GM18499 (cell line): ENCODE results near the gene MT1X.
"Not testable (repeated sequence)": the region's sequence is repeated elsewhere in the genome, so short reads cannot be mapped to it uniquely, and the experiment has no call there.

ENCODE experiments used
- ATAC-seq: cut with Tn5 transposase; IDR thresholded peaks from one replicate; pipeline ENCODE4 v1.9.1; 2021; ENCODE audit warnings: moderate number of reproducible peaks; ENCODE audit not compliant: insufficient read depth, unreplicated experiment

The MT1X gene

GRCh38 chr16:56652600-56652999 lies 29.7 kb upstream of the MT1X start:
- ATAC-seq = no peak

GRCh38 chr16:56653218-56653617 lies 29.1 kb upstream of the MT1X start:
- no peak for ATAC-seq

GRCh38 chr16:56657555-56658326 lies 24.5 kb upstream of the MT1X start, which contains the start of gene MT1F:
TSS of gene MT1F (plus strand) at chr16:56657959. CDS start at chr16:56658059, 100 bp downstream.
- no peak for ATAC-seq

GRCh38 chr16:56658327-56658875 lies 23.9 kb upstream of the MT1X start:
- ATAC-seq = no peak

GRCh38 chr16:56662357-56663354 lies 19.6 kb upstream of the MT1X start:
- ATAC-seq = no peak

GRCh38 chr16:56664506-56664905 lies 17.8 kb upstream of the MT1X start:
- ATAC-seq = no peak

- ATAC-seq = not testable (repeated sequence)
Observed at GRCh38 chr16:56665286-56666261, 16.7 kb upstream of the MT1X start.

- ATAC-seq = no peak
Observed at GRCh38 chr16:56667581-56668571, 14.4 kb upstream of the MT1X start, which contains the start of gene MT1G. TSS of gene MT1G (minus strand) at chr16:56668065. CDS start at chr16:56667993, 72 bp downstream.

- ATAC-seq = no peak
Observed at GRCh38 chr16:56669005-56669839, 13.0 kb upstream of the MT1X start, which contains the start of gene MT1H. TSS of gene MT1H (plus strand) at chr16:56669814. CDS start at chr16:56669885, 71 bp downstream.

- ATAC-seq = no peak
Observed at GRCh38 chr16:56669840-56670619, 12.2 kb upstream of the MT1X start.

- no peak for ATAC-seq
Observed at GRCh38 chr16:56670620-56670934, 11.7 kb upstream of the MT1X start.

- ATAC-seq = not testable (repeated sequence)
Observed at GRCh38 chr16:56671691-56672090, 10.6 kb upstream of the MT1X start.

- not testable (repeated sequence) for ATAC-seq
Observed at GRCh38 chr16:56672171-56672570, 10.1 kb upstream of the MT1X start.

- ATAC-seq = no peak
Observed at GRCh38 chr16:56672761-56673536, 9.3 kb upstream of the MT1X start.

- ATAC-seq = no peak
Observed at GRCh38 chr16:56673921-56674320, 8.3 kb upstream of the MT1X start.

- not testable (repeated sequence) for ATAC-seq
Observed at GRCh38 chr16:56674570-56674969, 7.7 kb upstream of the MT1X start.
